HCT116 (cell line): ENCODE measurements around the gene REN.

Source experiments
- CTCF ChIP-seq, 3 experiments: fragments of 200-600 bp in 1 of 3; sonication (generic) in 1 of 3; IDR thresholded peaks in 2 of 3; conservative IDR thresholded peaks in 1 of 3; 2 replicates each; pipeline ENCODE4 v1.5.1; 2012 to 2017; ENCODE audit warnings: low read depth in 2 of 3, low read length in 2 of 3, antibody characterized with exemption in 1 of 3, borderline replicate concordance in 1 of 3, control low read depth in 1 of 3, mild to moderate bottlenecking in 1 of 3, mixed read lengths in 1 of 3, mixed run types in 1 of 3, moderate library complexity in 1 of 3; ENCODE audit not compliant: insufficient read depth in 1 of 3
- EGR1 ChIP-seq: IDR thresholded peaks from 2 replicates; pipeline ENCODE4 v1.6.1; 2012; ENCODE audit warnings: low read depth
- EZH2 ChIP-seq: fragments of 200-600 bp; sonication (generic); IDR thresholded peaks from 2 replicates; pipeline ENCODE4 v1.6.1; 2017; ENCODE audit warnings: antibody characterized with exemption, mixed run types
- EZH2phosphoT487 ChIP-seq: fragments of 200-600 bp; IDR thresholded peaks from 2 replicates; pipeline ENCODE4 v1.6.1; 2018; ENCODE audit warnings: antibody characterized with exemption, borderline replicate concordance
- JUND ChIP-seq: IDR thresholded peaks from 2 replicates; pipeline ENCODE4 v1.6.1; 2012
- POLR2A ChIP-seq: IDR thresholded peaks from 2 replicates; pipeline ENCODE4 v1.7.0; 2011; ENCODE audit warnings: borderline replicate concordance; ENCODE audit not compliant: insufficient read depth, insufficient read length; ENCODE audit errors: extremely low read depth
- POLR2AphosphoS5 ChIP-seq: IDR thresholded peaks from 2 replicates; pipeline ENCODE4 v1.6.1; 2011; ENCODE audit warnings: mild to moderate bottlenecking, low read depth, low read length, moderate library complexity
- REST ChIP-seq: IDR thresholded peaks from 2 replicates; pipeline ENCODE4 v1.6.1; 2012; ENCODE audit warnings: low read depth
- TCF7L2 ChIP-seq: IDR thresholded peaks from 2 replicates; pipeline ENCODE4 v1.7.0; 2011; ENCODE audit warnings: borderline replicate concordance, inconsistent platforms; ENCODE audit not compliant: insufficient read depth, insufficient read length; ENCODE audit errors: extremely low read depth

- TF ChIP-seq CTCF (IDR thresholded peaks at IDR 0.05 in 2 of 3, conservative IDR thresholded peaks at IDR 0.05 in 1 of 3; ENCODE audit: borderline replicate concordance in 1 of 3, insufficient read depth in 1 of 3, low read depth in 2 of 3, low read length in 2 of 3) = no peak
- no peak for TF ChIP-seq JUND
- no peak for TF ChIP-seq POLR2AphosphoS5
- TF ChIP-seq POLR2A = no peak
- TF ChIP-seq EZH2phosphoT487 = no peak
- no peak for TF ChIP-seq EZH2
- TF ChIP-seq EGR1 = no peak
- no peak for TF ChIP-seq TCF7L2
- no peak for TF ChIP-seq REST
Observed at GRCh38 chr1:204176049-204176448, 9.9 kb upstream of the REN start.
